ENCODE data around the gene CREB3L2.

CREB3L2 gene

GRCh38 chr7:137898839-137899721 lies 102.8 kb downstream of the CREB3L2 start (continued):
- no peak for TF ChIP-seq HIC1 (tag by site-specific recombination; IDR thresholded peaks at IDR 0.05)
- peak; percentile 28; the same call in 1 of the 2 replicates for TF ChIP-seq GLIS2 (tag by site-specific recombination; IDR thresholded peaks at IDR 0.05)
- TF ChIP-seq, protein P1, sequence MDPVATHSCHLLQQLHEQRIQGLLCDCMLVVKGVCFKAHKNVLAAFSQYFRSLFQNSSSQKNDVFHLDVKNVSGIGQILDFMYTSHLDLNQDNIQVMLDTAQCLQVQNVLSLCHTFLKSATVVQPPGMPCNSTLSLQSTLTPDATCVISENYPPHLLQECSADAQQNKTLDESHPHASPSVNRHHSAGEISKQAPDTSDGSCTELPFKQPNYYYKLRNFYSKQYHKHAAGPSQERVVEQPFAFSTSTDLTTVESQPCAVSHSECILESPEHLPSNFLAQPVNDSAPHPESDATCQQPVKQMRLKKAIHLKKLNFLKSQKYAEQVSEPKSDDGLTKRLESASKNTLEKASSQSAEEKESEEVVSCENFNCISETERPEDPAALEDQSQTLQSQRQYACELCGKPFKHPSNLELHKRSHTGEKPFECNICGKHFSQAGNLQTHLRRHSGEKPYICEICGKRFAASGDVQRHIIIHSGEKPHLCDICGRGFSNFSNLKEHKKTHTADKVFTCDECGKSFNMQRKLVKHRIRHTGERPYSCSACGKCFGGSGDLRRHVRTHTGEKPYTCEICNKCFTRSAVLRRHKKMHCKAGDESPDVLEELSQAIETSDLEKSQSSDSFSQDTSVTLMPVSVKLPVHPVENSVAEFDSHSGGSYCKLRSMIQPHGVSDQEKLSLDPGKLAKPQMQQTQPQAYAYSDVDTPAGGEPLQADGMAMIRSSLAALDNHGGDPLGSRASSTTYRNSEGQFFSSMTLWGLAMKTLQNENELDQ (tag by site-specific recombination; IDR thresholded peaks at IDR 0.05; ENCODE audit: low read depth): no peak
- TF ChIP-seq ZNF239 (tag by site-specific recombination; IDR thresholded peaks at IDR 0.05): no peak
- TF ChIP-seq ZBTB6 (tag by site-specific recombination; IDR thresholded peaks at IDR 0.05): no peak
- no peak for TF ChIP-seq REPIN1 (tag by site-specific recombination; IDR thresholded peaks at IDR 0.05; ENCODE audit: low read depth)
- TF ChIP-seq ZSCAN23 (tag by site-specific recombination; IDR thresholded peaks at IDR 0.05): no peak
- TF ChIP-seq ZNF155 (tag by site-specific recombination; IDR thresholded peaks at IDR 0.05): no peak
- TF ChIP-seq, protein P2, sequence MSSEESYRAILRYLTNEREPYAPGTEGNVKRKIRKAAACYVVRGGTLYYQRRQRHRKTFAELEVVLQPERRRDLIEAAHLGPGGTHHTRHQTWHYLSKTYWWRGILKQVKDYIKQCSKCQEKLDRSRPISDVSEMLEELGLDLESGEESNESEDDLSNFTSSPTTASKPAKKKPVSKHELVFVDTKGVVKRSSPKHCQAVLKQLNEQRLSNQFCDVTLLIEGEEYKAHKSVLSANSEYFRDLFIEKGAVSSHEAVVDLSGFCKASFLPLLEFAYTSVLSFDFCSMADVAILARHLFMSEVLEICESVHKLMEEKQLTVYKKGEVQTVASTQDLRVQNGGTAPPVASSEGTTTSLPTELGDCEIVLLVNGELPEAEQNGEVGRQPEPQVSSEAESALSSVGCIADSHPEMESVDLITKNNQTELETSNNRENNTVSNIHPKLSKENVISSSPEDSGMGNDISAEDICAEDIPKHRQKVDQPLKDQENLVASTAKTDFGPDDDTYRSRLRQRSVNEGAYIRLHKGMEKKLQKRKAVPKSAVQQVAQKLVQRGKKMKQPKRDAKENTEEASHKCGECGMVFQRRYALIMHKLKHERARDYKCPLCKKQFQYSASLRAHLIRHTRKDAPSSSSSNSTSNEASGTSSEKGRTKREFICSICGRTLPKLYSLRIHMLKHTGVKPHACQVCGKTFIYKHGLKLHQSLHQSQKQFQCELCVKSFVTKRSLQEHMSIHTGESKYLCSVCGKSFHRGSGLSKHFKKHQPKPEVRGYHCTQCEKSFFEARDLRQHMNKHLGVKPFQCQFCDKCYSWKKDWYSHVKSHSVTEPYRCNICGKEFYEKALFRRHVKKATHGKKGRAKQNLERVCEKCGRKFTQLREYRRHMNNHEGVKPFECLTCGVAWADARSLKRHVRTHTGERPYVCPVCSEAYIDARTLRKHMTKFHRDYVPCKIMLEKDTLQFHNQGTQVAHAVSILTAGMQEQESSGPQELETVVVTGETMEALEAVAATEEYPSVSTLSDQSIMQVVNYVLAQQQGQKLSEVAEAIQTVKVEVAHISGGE (tag by site-specific recombination; conservative IDR thresholded peaks at IDR 0.05; ENCODE audit: low read depth): peak; percentile 24; the same call in 1 of the 2 replicates
- 0 out of 2 replicates have a peak, but pooled peaks have one; percentile 14 for TF ChIP-seq SP7 (tag by site-specific recombination; IDR thresholded peaks at IDR 0.05)
- TF ChIP-seq, protein P3, sequence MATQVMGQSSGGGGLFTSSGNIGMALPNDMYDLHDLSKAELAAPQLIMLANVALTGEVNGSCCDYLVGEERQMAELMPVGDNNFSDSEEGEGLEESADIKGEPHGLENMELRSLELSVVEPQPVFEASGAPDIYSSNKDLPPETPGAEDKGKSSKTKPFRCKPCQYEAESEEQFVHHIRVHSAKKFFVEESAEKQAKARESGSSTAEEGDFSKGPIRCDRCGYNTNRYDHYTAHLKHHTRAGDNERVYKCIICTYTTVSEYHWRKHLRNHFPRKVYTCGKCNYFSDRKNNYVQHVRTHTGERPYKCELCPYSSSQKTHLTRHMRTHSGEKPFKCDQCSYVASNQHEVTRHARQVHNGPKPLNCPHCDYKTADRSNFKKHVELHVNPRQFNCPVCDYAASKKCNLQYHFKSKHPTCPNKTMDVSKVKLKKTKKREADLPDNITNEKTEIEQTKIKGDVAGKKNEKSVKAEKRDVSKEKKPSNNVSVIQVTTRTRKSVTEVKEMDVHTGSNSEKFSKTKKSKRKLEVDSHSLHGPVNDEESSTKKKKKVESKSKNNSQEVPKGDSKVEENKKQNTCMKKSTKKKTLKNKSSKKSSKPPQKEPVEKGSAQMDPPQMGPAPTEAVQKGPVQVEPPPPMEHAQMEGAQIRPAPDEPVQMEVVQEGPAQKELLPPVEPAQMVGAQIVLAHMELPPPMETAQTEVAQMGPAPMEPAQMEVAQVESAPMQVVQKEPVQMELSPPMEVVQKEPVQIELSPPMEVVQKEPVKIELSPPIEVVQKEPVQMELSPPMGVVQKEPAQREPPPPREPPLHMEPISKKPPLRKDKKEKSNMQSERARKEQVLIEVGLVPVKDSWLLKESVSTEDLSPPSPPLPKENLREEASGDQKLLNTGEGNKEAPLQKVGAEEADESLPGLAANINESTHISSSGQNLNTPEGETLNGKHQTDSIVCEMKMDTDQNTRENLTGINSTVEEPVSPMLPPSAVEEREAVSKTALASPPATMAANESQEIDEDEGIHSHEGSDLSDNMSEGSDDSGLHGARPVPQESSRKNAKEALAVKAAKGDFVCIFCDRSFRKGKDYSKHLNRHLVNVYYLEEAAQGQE (tag by site-specific recombination; IDR thresholded peaks at IDR 0.05): no peak
- TF ChIP-seq ZNF701 (tag by site-specific recombination; IDR thresholded peaks at IDR 0.05): no peak
- no peak for TF ChIP-seq ZNF518A (tag by site-specific recombination; conservative IDR thresholded peaks at IDR 0.05; ENCODE audit: low read depth)
- TF ChIP-seq ZNF157 (tag by site-specific recombination; IDR thresholded peaks at IDR 0.05): no peak
- TF ChIP-seq SETDB1 (IDR thresholded peaks at IDR 0.05; ENCODE audit: insufficient read length, low read length): no peak
- no peak for TF ChIP-seq ZNF48 (tag by site-specific recombination; IDR thresholded peaks at IDR 0.05)
- TF ChIP-seq ZNF16 (tag by site-specific recombination; IDR thresholded peaks at IDR 0.05; ENCODE audit: low read depth): no peak
- TF ChIP-seq ZNF521 (tag by site-specific recombination; IDR thresholded peaks at IDR 0.05): no peak
